Activated CD4-positive, alpha-beta memory T cell treated with anti-CD3 and anti-CD28 coated beads, Interleukin-2, amount 10 ng/mL, durations not matched to agents 7 days and 5 days (primary cell): ENCODE measurements around the gene APOE. TPM values are rescaled to one million over a fixed set of nuclear protein-coding genes. Genes with fewer than 3 reads are reported as not detected.
"Not testable (repeated sequence)": the region's sequence is repeated elsewhere in the genome, so short reads cannot be mapped to it uniquely, and the experiment has no call there.

Experiments used
- CTCF ChIA-PET: fragments of 350-600 bp; sonication (Branson Sonifier 250); formaldehyde crosslinking; loops from one replicate; lab custom pipeline; 2021; ENCODE audit warnings: antibody characterized with exemption, inconsistent platforms; lab: Charles Lee
- POLR2A ChIA-PET: fragments of 350-600 bp; sonication (Branson Sonifier 250); formaldehyde crosslinking; loops from one replicate; lab custom pipeline; 2021; ENCODE audit warnings: antibody characterized with exemption; lab: Charles Lee
- DNase-seq: peaks from one replicate; pipeline ENCODE4 v3.0.0-alpha.2; 2020
- H3K27ac Mint-ChIP-seq: one replicate; pipeline ENCODE4 v1.8.0; 2021; ENCODE audit warnings: mild to moderate bottlenecking, mixed read lengths
- H3K27me3 Mint-ChIP-seq: one replicate; pipeline ENCODE4 v1.8.0; 2021; ENCODE audit warnings: mixed read lengths
- H3K36me3 Mint-ChIP-seq: one replicate; pipeline ENCODE4 v1.8.0; 2021; ENCODE audit warnings: low read depth, mixed read lengths
- H3K4me1 Mint-ChIP-seq: one replicate; pipeline ENCODE4 v1.8.0; 2021; ENCODE audit warnings: mixed read lengths
- H3K4me3 Mint-ChIP-seq: one replicate; pipeline ENCODE4 v1.8.0; 2021; ENCODE audit warnings: mild to moderate bottlenecking, mixed read lengths
- H3K9me3 Mint-ChIP-seq: one replicate; pipeline ENCODE4 v1.8.0; 2021; ENCODE audit warnings: mixed read lengths
- total RNA-seq, 2 experiments: library from RNA; stranded (reverse); gene quantifications; one replicate each; pipeline ENCODE4 v1.2.3, GENCODE V29; 2021

APOE gene
- total RNA-seq, 2 experiments from 2014 or later, result not detected

DNA sequence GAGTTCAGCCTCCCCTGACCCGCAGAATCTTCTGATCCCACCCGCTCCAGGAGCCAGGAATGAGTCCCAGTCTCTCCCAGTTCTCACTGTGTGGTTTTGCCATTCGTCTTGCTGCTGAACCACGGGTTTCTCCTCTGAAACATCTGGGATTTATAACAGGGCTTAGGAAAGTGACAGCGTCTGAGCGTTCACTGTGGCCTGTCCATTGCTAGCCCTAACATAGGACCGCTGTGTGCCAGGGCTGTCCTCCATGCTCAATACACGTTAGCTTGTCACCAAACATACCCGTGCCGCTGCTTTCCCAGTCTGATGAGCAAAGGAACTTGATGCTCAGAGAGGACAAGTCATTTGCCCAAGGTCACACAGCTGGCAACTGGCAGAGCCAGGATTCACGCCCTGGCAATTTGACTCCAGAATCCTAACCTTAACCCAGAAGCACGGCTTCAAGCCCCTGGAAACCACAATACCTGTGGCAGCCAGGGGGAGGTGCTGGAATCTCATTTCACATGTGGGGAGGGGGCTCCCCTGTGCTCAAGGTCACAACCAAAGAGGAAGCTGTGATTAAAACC lies 1.1 kb upstream of the APOE start:
- DNase-seq, result no peak
- H3K27ac Mint-ChIP-seq, result no peak overlapping the region
- CTCF ChIA-PET, result interaction anchor here (0.6 to 3.1 kb wide), 8 partner anchors 8 to 1384 kb away, joined by 3 to 13 read pairs (median 4); partner anchors contain the start of gene TOMM40
- peaks cover 12% of the 10 kb centered on the region for H3K4me1 Mint-ChIP-seq
- H3K36me3 Mint-ChIP-seq, result peaks cover 21% of the 10 kb centered on the region
- H3K9me3 Mint-ChIP-seq, result no peaks in the 10 kb centered on the region
- no peak overlapping the region for H3K4me3 Mint-ChIP-seq
- POLR2A ChIA-PET, result interaction anchor here (1.0 to 1.1 kb wide), 2 partner anchors 14 to 43 kb away, joined by 3 read pairs; no protein-coding TSS in a partner anchor
- H3K27me3 Mint-ChIP-seq, result peaks cover 15% of the 10 kb centered on the region

DNA sequence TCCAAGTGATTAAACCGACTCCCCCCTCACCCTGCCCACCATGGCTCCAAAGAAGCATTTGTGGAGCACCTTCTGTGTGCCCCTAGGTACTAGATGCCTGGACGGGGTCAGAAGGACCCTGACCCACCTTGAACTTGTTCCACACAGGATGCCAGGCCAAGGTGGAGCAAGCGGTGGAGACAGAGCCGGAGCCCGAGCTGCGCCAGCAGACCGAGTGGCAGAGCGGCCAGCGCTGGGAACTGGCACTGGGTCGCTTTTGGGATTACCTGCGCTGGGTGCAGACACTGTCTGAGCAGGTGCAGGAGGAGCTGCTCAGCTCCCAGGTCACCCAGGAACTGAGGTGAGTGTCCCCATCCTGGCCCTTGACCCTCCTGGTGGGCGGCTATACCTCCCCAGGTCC lies 2.0 kb downstream of the APOE start:
- POLR2A ChIA-PET, result interaction anchor here (1.4 kb wide), 1 partner anchor 8 kb away, joined by 4 read pairs; no protein-coding TSS in a partner anchor
- CTCF ChIA-PET, result interaction anchor here (0.9 kb wide), 1 partner anchor 44 kb away, joined by 3 read pairs; no protein-coding TSS in a partner anchor
- Mint-ChIP-seq H3K4me1 (peaks cover 12% of the 10 kb centered on the region), H3K9me3 (no peaks in the 10 kb centered on the region), H3K4me3 (no peak overlapping the region), H3K36me3 (peaks cover 5% of the 10 kb centered on the region), H3K27ac (no peak overlapping the region), H3K27me3 (peaks cover 22% of the 10 kb centered on the region)
- DNase-seq, result no peak

DNA sequence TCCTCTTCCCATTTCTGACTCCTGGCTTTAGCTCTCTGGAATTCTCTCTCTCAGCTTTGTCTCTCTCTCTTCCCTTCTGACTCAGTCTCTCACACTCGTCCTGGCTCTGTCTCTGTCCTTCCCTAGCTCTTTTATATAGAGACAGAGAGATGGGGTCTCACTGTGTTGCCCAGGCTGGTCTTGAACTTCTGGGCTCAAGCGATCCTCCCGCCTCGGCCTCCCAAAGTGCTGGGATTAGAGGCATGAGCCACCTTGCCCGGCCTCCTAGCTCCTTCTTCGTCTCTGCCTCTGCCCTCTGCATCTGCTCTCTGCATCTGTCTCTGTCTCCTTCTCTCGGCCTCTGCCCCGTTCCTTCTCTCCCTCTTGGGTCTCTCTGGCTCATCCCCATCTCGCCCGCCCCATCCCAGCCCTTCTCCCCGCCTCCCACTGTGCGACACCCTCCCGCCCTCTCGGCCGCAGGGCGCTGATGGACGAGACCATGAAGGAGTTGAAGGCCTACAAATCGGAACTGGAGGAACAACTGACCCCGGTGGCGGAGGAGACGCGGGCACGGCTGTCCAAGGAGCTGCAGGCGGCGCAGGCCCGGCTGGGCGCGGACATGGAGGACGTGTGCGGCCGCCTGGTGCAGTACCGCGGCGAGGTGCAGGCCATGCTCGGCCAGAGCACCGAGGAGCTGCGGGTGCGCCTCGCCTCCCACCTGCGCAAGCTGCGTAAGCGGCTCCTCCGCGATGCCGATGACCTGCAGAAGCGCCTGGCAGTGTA lies 2.7 kb downstream of the APOE start:
- H3K4me1 Mint-ChIP-seq, result peaks cover 12% of the 10 kb centered on the region
- H3K27ac Mint-ChIP-seq, result no peak overlapping the region
- H3K36me3 Mint-ChIP-seq, result peaks cover 4% of the 10 kb centered on the region
- DNase-seq, result no peak
- no peaks in the 10 kb centered on the region for H3K9me3 Mint-ChIP-seq
- peaks cover 27% of the 10 kb centered on the region for H3K27me3 Mint-ChIP-seq
- ChIA-PET CTCF (interaction anchor here (0.9 kb wide), 1 partner anchor 44 kb away, joined by 3 read pairs; no protein-coding TSS in a partner anchor), POLR2A (interaction anchor here (1.4 kb wide), 1 partner anchor 9 kb away, joined by 4 read pairs; no protein-coding TSS in a partner anchor)
- no peak overlapping the region for H3K4me3 Mint-ChIP-seq

DNA sequence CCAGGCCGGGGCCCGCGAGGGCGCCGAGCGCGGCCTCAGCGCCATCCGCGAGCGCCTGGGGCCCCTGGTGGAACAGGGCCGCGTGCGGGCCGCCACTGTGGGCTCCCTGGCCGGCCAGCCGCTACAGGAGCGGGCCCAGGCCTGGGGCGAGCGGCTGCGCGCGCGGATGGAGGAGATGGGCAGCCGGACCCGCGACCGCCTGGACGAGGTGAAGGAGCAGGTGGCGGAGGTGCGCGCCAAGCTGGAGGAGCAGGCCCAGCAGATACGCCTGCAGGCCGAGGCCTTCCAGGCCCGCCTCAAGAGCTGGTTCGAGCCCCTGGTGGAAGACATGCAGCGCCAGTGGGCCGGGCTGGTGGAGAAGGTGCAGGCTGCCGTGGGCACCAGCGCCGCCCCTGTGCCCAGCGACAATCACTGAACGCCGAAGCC lies 3.3 kb downstream of the APOE start:
- POLR2A ChIA-PET, result interaction anchor here (1.4 kb wide), 1 partner anchor 10 kb away, joined by 4 read pairs; no protein-coding TSS in a partner anchor
- Mint-ChIP-seq H3K36me3 (no peaks in the 10 kb centered on the region), H3K9me3 (no peaks in the 10 kb centered on the region), H3K4me3 (no peak overlapping the region), H3K27ac (no peak overlapping the region), H3K27me3 (peaks cover 32% of the 10 kb centered on the region), H3K4me1 (peaks cover 15% of the 10 kb centered on the region)
- CTCF ChIA-PET, result no interaction called here
- no peak for DNase-seq

DNA sequence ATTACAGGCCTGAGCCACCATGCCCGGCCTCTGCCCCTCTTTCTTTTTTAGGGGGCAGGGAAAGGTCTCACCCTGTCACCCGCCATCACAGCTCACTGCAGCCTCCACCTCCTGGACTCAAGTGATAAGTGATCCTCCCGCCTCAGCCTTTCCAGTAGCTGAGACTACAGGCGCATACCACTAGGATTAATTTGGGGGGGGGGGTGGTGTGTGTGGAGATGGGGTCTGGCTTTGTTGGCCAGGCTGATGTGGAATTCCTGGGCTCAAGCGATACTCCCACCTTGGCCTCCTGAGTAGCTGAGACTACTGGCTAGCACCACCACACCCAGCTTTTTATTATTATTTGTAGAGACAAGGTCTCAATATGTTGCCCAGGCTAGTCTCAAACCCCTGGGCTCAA lies 4.2 kb downstream of the APOE start:
- Mint-ChIP-seq H3K27ac (no peak overlapping the region), H3K27me3 (peaks cover 38% of the 10 kb centered on the region), H3K9me3 (no peaks in the 10 kb centered on the region), H3K4me1 (peaks cover 22% of the 10 kb centered on the region), H3K4me3 (no peak overlapping the region), H3K36me3 (no peaks in the 10 kb centered on the region)
- ChIA-PET POLR2A (interaction anchor here (0.5 kb wide), 1 partner anchor 272 kb away, joined by 3 read pairs; no protein-coding TSS in a partner anchor), CTCF (no interaction called here)
- DNase-seq, result no peak

DNA sequence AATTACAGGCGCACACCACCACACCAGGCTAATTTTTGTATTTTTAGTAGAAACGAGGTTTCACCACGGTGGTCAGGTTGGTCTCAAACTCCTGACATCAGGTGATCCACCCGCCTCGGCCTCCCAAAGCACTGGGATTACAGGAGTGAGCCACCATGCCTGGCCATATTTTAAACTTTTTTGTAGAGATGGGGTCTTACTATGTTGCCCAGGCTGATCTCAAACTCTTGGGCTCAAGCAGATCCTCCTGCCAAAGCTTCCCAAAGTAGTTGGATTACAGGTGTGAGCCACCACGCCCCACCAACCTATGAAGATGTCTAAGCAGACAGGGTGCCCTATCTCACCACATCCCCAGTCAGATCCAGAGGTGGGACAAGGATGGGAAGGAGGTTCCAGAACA lies 6.3 kb downstream of the APOE start:
- POLR2A ChIA-PET, H3K36me3 Mint-ChIP-seq, H3K27ac Mint-ChIP-seq, H3K9me3 Mint-ChIP-seq, DNase-seq, H3K4me3 Mint-ChIP-seq: not testable (repeated sequence)
- H3K27me3 Mint-ChIP-seq, result peaks cover 25% of the 10 kb centered on the region
- H3K4me1 Mint-ChIP-seq, result peaks cover 14% of the 10 kb centered on the region
- CTCF ChIA-PET, result interaction anchor here (2.3 kb wide), 1 partner anchor 8 kb away, joined by 8 read pairs; no protein-coding TSS in a partner anchor

DNA sequence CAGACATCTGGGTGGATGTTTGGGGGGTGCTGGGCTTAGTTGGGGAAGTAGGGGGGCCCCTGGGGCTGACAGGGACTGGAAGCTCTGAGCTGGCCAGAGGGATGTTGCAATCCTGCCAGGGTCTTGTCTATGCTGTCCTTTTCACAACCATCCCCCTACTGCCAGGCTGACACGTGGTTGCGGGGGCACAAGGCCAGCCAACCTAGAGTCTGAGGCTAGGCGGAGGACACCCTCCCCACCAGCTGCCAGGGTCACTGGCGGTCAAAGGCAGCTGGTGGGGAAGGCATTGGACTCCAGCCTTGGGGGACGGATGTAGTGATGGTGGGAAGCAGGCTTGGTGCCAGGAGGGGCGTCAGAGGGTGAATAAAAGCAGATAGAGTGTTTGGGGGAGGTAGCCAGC lies 7.3 kb downstream of the APOE start:
- ChIA-PET POLR2A (interaction anchor here (0.9 kb wide), 1 partner anchor 42 kb away, joined by 3 read pairs; the partner anchor contains the start of gene CLPTM1), CTCF (interaction anchor here (2.3 kb wide), 1 partner anchor 9 kb away, joined by 8 read pairs; no protein-coding TSS in a partner anchor)
- no peaks in the 10 kb centered on the region for H3K9me3 Mint-ChIP-seq
- no peaks in the 10 kb centered on the region for H3K36me3 Mint-ChIP-seq
- no peak for DNase-seq
- H3K27ac Mint-ChIP-seq, result no peak overlapping the region
- no peak overlapping the region for H3K4me3 Mint-ChIP-seq
- H3K4me1 Mint-ChIP-seq, result peaks cover 14% of the 10 kb centered on the region
- peaks cover 22% of the 10 kb centered on the region for H3K27me3 Mint-ChIP-seq

DNA sequence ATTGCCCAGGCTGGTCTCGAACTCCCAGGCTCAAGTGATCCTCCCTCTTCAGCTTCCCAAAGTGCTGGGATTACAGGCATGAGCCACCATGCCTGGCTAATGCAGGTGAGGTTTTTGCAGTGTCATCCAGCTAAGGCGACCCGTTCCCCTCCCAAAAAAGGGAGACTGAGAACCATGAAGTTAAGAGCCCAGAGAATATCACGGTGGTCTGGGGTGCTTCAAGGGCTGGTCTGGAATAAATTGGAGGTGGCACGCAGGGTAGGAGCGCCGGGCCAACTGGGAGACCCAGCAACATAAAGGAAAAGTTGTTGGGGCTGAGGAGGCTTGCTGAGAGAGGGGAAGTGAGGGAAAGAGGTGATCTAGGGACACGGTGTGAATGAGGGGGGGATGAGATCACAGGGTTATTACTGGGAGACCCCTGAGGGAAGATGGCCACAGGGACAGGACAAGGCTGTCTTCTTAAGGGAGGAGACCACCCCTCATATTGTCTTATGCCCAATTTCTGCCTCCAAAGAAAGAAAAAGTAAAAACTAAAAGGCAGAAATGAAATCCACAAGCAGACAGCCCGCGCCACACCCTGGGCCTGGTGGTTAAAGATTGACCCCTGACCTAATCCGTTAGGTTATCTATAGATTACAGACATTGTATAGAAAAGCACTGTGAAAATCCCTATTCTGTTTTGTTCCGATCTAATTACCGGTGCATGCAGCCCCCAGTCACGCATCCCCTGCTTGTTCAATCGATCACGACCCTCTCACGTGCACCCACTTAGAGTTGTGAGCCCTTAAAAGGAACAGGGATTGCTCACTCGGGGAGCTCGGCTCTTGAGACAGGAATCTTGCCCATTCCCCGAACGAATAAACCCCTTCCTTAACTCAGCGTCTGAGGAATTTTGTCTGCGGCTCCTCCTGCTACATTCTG lies 8.2 kb downstream of the APOE start:
- H3K9me3 Mint-ChIP-seq, H3K27ac Mint-ChIP-seq, H3K36me3 Mint-ChIP-seq, DNase-seq: not testable (repeated sequence)
- POLR2A ChIA-PET, result interaction anchor here (0.9 kb wide), 1 partner anchor 41 kb away, joined by 3 read pairs; the partner anchor contains the start of gene CLPTM1
- Mint-ChIP-seq H3K4me1 (peaks cover 14% of the 10 kb centered on the region), H3K4me3 (peak overlapping the region; percentile 88), H3K27me3 (peaks cover 22% of the 10 kb centered on the region)
- CTCF ChIA-PET, result interaction anchor here (2.3 kb wide), 1 partner anchor 10 kb away, joined by 8 read pairs; no protein-coding TSS in a partner anchor

DNA sequence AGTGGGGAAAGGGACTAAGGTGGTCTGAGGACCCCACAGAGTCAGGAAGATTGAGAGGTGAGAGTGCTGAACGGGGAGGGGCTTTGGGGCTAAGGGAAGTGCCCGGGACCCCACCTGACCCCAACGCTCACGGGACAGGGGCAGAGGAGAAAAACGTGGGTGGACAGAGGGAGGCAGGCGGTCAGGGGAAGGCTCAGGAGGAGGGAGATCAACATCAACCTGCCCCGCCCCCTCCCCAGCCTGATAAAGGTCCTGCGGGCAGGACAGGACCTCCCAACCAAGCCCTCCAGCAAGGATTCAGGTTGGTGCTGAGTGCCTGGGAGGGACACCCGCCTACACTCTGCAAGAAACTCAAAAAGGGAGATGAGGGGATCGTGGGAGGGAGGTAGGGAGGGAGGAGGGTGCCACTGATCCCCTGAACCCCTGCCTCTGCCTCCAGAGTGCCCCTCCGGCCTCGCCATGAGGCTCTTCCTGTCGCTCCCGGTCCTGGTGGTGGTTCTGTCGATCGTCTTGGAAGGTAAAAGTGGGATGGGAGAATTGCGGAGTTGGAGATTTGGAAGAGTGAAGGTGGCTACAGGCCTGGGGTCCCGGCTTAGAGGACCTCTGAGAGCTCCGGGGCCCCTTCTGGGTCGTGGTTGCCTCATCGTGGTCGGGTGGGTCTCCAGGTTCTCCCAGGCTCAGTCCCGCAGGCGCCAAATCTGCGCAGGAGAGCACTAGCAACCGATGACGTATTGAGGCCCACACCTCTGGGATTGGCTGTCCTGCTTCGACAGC lies 9.0 kb downstream of the APOE start, which contains the start of gene APOC1:
Gene APOC1, plus strand, starts transcription at position 176 of the 774 bp plus-strand sequence. Its CDS starts 284 bp downstream, at position 460.
- POLR2A ChIA-PET, H3K9me3 Mint-ChIP-seq, H3K36me3 Mint-ChIP-seq: not testable (repeated sequence)
- peak within 1 kb of the TSS; percentile 71 for H3K27ac Mint-ChIP-seq
- H3K27me3 Mint-ChIP-seq, result peaks cover 22% of the 10 kb centered on the region
- H3K4me1 Mint-ChIP-seq, result peaks cover 14% of the 10 kb centered on the region
- CTCF ChIA-PET, result interaction anchor here (0.8 to 1.1 kb wide), 3 partner anchors 8 to 261 kb away, joined by 3 to 4 read pairs (median 4); no protein-coding TSS in a partner anchor
- H3K4me3 Mint-ChIP-seq, result peak within 1 kb of the TSS; percentile 88
- DNase-seq, result peak; percentile 84

DNA sequence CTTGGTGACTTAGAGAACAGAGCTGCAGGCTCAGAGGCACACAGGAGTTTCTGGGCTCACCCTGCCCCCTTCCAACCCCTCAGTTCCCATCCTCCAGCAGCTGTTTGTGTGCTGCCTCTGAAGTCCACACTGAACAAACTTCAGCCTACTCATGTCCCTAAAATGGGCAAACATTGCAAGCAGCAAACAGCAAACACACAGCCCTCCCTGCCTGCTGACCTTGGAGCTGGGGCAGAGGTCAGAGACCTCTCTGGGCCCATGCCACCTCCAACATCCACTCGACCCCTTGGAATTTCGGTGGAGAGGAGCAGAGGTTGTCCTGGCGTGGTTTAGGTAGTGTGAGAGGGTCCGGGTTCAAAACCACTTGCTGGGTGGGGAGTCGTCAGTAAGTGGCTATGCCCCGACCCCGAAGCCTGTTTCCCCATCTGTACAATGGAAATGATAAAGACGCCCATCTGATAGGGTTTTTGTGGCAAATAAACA lies 18.7 kb downstream of the APOE start:
- ChIA-PET POLR2A (no interaction called here), CTCF (interaction anchor here (1.1 kb wide), 1 partner anchor 34 kb away, joined by 3 read pairs; no protein-coding TSS in a partner anchor)
- Mint-ChIP-seq H3K4me3 (no peak overlapping the region), H3K27me3 (peaks cover 19% of the 10 kb centered on the region), H3K4me1 (peaks cover 4% of the 10 kb centered on the region), H3K9me3 (no peaks in the 10 kb centered on the region), H3K27ac (no peak overlapping the region), H3K36me3 (no peaks in the 10 kb centered on the region)
- DNase-seq, result no peak

DNA sequence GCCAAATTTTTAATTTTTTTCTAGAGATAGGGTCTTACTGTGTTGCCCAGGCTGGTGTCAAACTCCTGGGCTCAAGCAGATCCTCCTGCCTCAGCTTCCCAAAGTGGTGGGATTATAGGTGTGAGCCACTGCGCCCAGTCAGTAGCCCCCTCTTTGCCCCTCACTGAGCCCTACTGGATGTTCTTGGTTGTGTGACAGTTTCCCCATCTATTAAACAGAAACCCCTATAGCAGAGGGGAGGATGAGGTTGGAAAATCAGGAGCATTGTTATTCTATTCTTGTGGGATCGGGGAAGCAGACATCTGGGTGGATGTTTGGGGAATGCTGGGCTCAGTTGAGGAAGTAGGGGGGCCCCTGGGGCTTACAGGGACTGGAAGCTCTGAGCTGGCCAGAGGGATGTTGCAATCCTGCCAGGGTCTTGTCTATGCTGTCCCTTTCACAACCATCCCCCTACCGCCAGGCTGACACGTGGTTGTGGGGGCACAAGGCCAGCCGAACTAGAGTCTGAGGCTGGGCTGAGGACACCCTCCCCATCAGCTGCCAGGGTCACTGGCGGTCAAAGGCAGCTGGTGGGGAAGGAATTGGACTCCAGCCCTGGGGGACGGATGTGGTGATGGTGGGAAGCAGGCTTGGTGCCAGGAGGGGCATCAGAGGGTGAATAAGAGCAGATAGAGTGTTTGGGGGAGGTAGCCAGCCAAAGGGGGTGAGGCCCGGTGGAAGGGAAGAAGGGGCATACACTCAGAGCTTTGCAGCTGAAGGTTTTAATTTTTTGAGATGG lies 19.7 kb downstream of the APOE start:
- Mint-ChIP-seq H3K9me3 (no peaks in the 10 kb centered on the region), H3K27ac (no peak overlapping the region), H3K36me3 (no peaks in the 10 kb centered on the region), H3K27me3 (peaks cover 19% of the 10 kb centered on the region), H3K4me3 (no peak overlapping the region), H3K4me1 (peaks cover 4% of the 10 kb centered on the region)
- ChIA-PET CTCF (no interaction called here), POLR2A (no interaction called here)
- DNase-seq, result no peak
